Keratinocyte (primary cell): ENCODE data around the gene TSHZ2. TPM values are rescaled to one million over a fixed set of nuclear protein-coding genes. Genes with fewer than 3 reads are reported as not detected.

Experiments used
- DNase-seq: peaks from one replicate; pipeline ENCODE4 v3.0.0-alpha.2; 2011; ENCODE audit warnings: low read depth, missing footprints, low spot score
- FAIRE-seq: peaks from 2 replicates; lab custom pipeline; 2011; peaks lifted over from hg19 to GRCh38; lab: Jason Lieb, UNC
- H2AFZ ChIP-seq: 2 replicates; pipeline ENCODE4 v1.6.0; 2012; ENCODE audit warnings: low read length, control low read depth, inconsistent platforms; ENCODE audit not compliant: control insufficient read depth
- H3K27ac ChIP-seq: 2 replicates; pipeline ENCODE4 v1.5.1; 2011; ENCODE audit warnings: low read length; ENCODE audit not compliant: control insufficient read depth, insufficient read depth
- H3K27me3 ChIP-seq: 3 replicates; pipeline ENCODE4 v1.6.0; 2011; ENCODE audit warnings: low read length; ENCODE audit not compliant: control insufficient read depth, insufficient read depth; ENCODE audit errors: extremely low read depth
- H3K36me3 ChIP-seq, 2 experiments: 2 replicates in 1 of 2; 3 replicates in 1 of 2; pipeline ENCODE4 v1.5.1; 2011; ENCODE audit warnings: low read length in 2 of 2, mild to moderate bottlenecking in 1 of 2; ENCODE audit not compliant: control insufficient read depth in 2 of 2, insufficient read depth in 2 of 2; ENCODE audit errors: extremely low read depth in 1 of 2
- H3K4me1 ChIP-seq: 3 replicates; pipeline ENCODE4 v1.5.1; 2011; ENCODE audit warnings: low read length; ENCODE audit not compliant: control insufficient read depth, insufficient read depth; ENCODE audit errors: extremely low read depth
- H3K4me2 ChIP-seq: 3 replicates; pipeline ENCODE4 v1.6.0; 2011; ENCODE audit warnings: low read depth, low read length; ENCODE audit not compliant: control insufficient read depth, insufficient read depth; ENCODE audit errors: extremely low read depth
- H3K4me3 ChIP-seq, 3 experiments: fragments of 200-600 bp in 1 of 3; sonication (generic) in 1 of 3; 2 replicates in 2 of 3; 3 replicates in 1 of 3; pipeline ENCODE4 v1.5.1; 2011 to 2016; ENCODE audit warnings: low read length in 3 of 3, mild to moderate bottlenecking in 3 of 3, control low read depth in 2 of 3, inconsistent platforms in 1 of 3, low read depth in 1 of 3, mixed read lengths in 1 of 3, mixed run types in 1 of 3, moderate library complexity in 1 of 3; ENCODE audit not compliant: control insufficient read depth in 2 of 3, insufficient read depth in 2 of 3; ENCODE audit errors: extremely low read depth in 1 of 3
- H3K79me2 ChIP-seq: 2 replicates; pipeline ENCODE4 v1.6.0; 2012; ENCODE audit warnings: low read length; ENCODE audit not compliant: control insufficient read depth, insufficient read depth
- H3K9ac ChIP-seq: 3 replicates; pipeline ENCODE4 v1.6.0; 2011; ENCODE audit warnings: low read length; ENCODE audit not compliant: control insufficient read depth, insufficient read depth; ENCODE audit errors: extremely low read depth
- H3K9me1 ChIP-seq: 3 replicates; pipeline ENCODE4 v1.6.0; 2011; ENCODE audit warnings: low read length; ENCODE audit not compliant: control insufficient read depth, insufficient read depth; ENCODE audit errors: extremely low read depth
- H3K9me3 ChIP-seq: 2 replicates; pipeline ENCODE4 v1.5.1; 2012; ENCODE audit warnings: low read depth, low read length; ENCODE audit not compliant: control insufficient read depth
- H4K20me1 ChIP-seq: 3 replicates; pipeline ENCODE4 v1.6.0; 2011; ENCODE audit warnings: low read length; ENCODE audit not compliant: control insufficient read depth, insufficient read depth; ENCODE audit errors: extremely low read depth
- CTCF ChIP-seq, 3 experiments: IDR thresholded peaks in 1 of 3; conservative IDR thresholded peaks in 1 of 3; optimal IDR thresholded peaks in 1 of 3; 2 replicates in 2 of 3; 3 replicates in 1 of 3; pipeline versions ENCODE3 to v1.5.1; 2011; ENCODE audit warnings: low read length in 3 of 3, mild to moderate bottlenecking in 3 of 3, moderate library complexity in 2 of 3, control low read depth in 1 of 3, inconsistent platforms in 1 of 3; ENCODE audit not compliant: insufficient read depth in 2 of 3; ENCODE audit errors: extremely low read depth in 1 of 3
- EZH2 ChIP-seq: IDR thresholded peaks from one replicate; pipeline ENCODE4 v1.6.1; 2012; ENCODE audit warnings: inconsistent platforms, mild to moderate bottlenecking, low read length, moderate library complexity
- dilution Hi-C: fragments of 300-500 bp; cut with MboI; formaldehyde crosslinking; loops from one replicate; pipeline ENCODE4 v1.7.0; 2020; ENCODE audit warnings: low sequenced_read_pairs; ENCODE audit not compliant: extremely low pct_ligation_motif_present
- polyA plus RNA-seq, 5 experiments: library from polyadenylated mRNA; depleted of rRNA in 3 of 5; stranded (reverse) in 3 of 5; stranded (forward) in 1 of 5; unstranded in 1 of 5; fragments of >200 nt; gene quantifications; 1 replicate in 1 of 5; 2 replicates in 3 of 5; 3 replicates in 1 of 5; pipeline versions ENCODE4 v1.2.1 to v1.2.3, GENCODE V29; 2011 to 2012; ENCODE audit warnings: missing spikeins in 2 of 5, low read depth in 1 of 5, low replicate concordance in 1 of 5

Gene TSHZ2
- polyA plus RNA-seq, 1 donor (not counting 4 experiments of a cell fraction or from before 2014, with no cell fraction given): 1.1 TPM

GRCh38 chr20:53510704-53511103 is 538.5 kb downstream of the TSHZ2 start:
- H3K4me1 ChIP-seq: no peaks in the 10 kb centered on the region
- TF ChIP-seq EZH2 (no peak), CTCF (optimal IDR thresholded peaks at IDR 0.05 in 1 of 3, IDR thresholded peaks at IDR 0.05 in 1 of 3, conservative IDR thresholded peaks at IDR 0.05 in 1 of 3; ENCODE audit: extremely low read depth in 1 of 3, insufficient read depth in 2 of 3, low read length in 3 of 3) (no peak)
- no peak overlapping the region for H3K4me2 ChIP-seq
- H2AFZ ChIP-seq: no peak overlapping the region
- no peaks in the 10 kb centered on the region for H3K27me3 ChIP-seq
- no peaks in the 10 kb centered on the region for H3K9me3 ChIP-seq
- H3K9me1 ChIP-seq: no peaks in the 10 kb centered on the region
- H3K27ac ChIP-seq: no peak overlapping the region
- FAIRE-seq: no peak
- no peak for DNase-seq
- no peaks in the 10 kb centered on the region for H4K20me1 ChIP-seq
- H3K4me3 ChIP-seq: no peak overlapping the region
- dilution Hi-C loops: no loop called here
- H3K9ac ChIP-seq: no peak overlapping the region
- H3K79me2 ChIP-seq: no peaks in the 10 kb centered on the region
- no peaks in the 10 kb centered on the region for H3K36me3 ChIP-seq

GRCh38 chr20:53512076-53512475 is 539.9 kb downstream of the TSHZ2 start:
- TF ChIP-seq EZH2 (no peak), CTCF (optimal IDR thresholded peaks at IDR 0.05 in 1 of 3, IDR thresholded peaks at IDR 0.05 in 1 of 3, conservative IDR thresholded peaks at IDR 0.05 in 1 of 3; ENCODE audit: extremely low read depth in 1 of 3, insufficient read depth in 2 of 3, low read length in 3 of 3) (no peak)
- H3K79me2 ChIP-seq: no peaks in the 10 kb centered on the region
- H3K27ac ChIP-seq: no peak overlapping the region
- no peaks in the 10 kb centered on the region for H3K9me1 ChIP-seq
- no peaks in the 10 kb centered on the region for H3K9me3 ChIP-seq
- no peak overlapping the region for H3K9ac ChIP-seq
- FAIRE-seq (no peak), DNase-seq (no peak)
- H3K27me3 ChIP-seq: no peaks in the 10 kb centered on the region
- H3K4me3 ChIP-seq: no peak overlapping the region
- dilution Hi-C loops: no loop called here
- H2AFZ ChIP-seq: no peak overlapping the region
- no peaks in the 10 kb centered on the region for H3K36me3 ChIP-seq
- H3K4me2 ChIP-seq: no peak overlapping the region
- no peaks in the 10 kb centered on the region for H3K4me1 ChIP-seq
- no peaks in the 10 kb centered on the region for H4K20me1 ChIP-seq
